Activated CD8-positive, alpha-beta memory T cell treated with anti-CD3 and anti-CD28 coated beads, Interleukin-2, amount 10 ng/mL, durations not matched to agents 7 days and 5 days (primary cell): ENCODE measurements around the gene MVB12B. TPM values are rescaled to one million over a fixed set of nuclear protein-coding genes. Genes with fewer than 3 reads are reported as not detected.
"Not testable (repeated sequence)": the region's sequence is repeated elsewhere in the genome, so short reads cannot be mapped to it uniquely, and the experiment has no call there.

ENCODE experiments used
- ATAC-seq: fragments of 150-1000 bp; cut with Tn5 transposase; one replicate; pipeline ENCODE4 v1.10.0; 2021; ENCODE audit warnings: moderate library complexity
- CTCF ChIA-PET: fragments of 350-600 bp; sonication (Branson Sonifier 250); formaldehyde crosslinking; loops from one replicate; lab custom pipeline; 2021; ENCODE audit warnings: antibody characterized with exemption; lab: Charles Lee
- DNase-seq: peaks from one replicate; pipeline ENCODE4 v3.0.0-alpha.2; 2020
- H3K27ac Mint-ChIP-seq: one replicate; pipeline ENCODE4 v1.8.0; 2021; ENCODE audit warnings: mild to moderate bottlenecking, mixed read lengths
- H3K27me3 Mint-ChIP-seq: one replicate; pipeline ENCODE4 v1.8.0; 2021; ENCODE audit warnings: mixed read lengths
- H3K36me3 Mint-ChIP-seq: one replicate; pipeline ENCODE4 v1.8.0; 2021; ENCODE audit warnings: mild to moderate bottlenecking, mixed read lengths
- H3K4me1 Mint-ChIP-seq: one replicate; pipeline ENCODE4 v1.8.0; 2021; ENCODE audit warnings: mixed read lengths
- H3K4me3 Mint-ChIP-seq: one replicate; pipeline ENCODE4 v1.8.0; 2021; ENCODE audit warnings: mild to moderate bottlenecking, moderate library complexity, mixed read lengths
- H3K9me3 Mint-ChIP-seq: one replicate; pipeline ENCODE4 v1.8.0; 2022; ENCODE audit warnings: low read depth, mixed read lengths
- total RNA-seq, 2 experiments: library from RNA; stranded (reverse); gene quantifications; one replicate each; pipeline ENCODE4 v1.2.3, GENCODE V29; 2021

MVB12B gene
- total RNA-seq, 2 experiments from 2014 or later, result 39.2 to 57.0 TPM

- CTCF ChIA-PET, result interaction anchor here (0.6 to 2.8 kb wide), 6 partner anchors 20 to 891 kb away, joined by 3 to 13 read pairs (median 4); no protein-coding TSS in a partner anchor
- Mint-ChIP-seq H3K4me3 (no peak overlapping the region), H3K27ac (no peak overlapping the region), H3K36me3 (no peaks in the 10 kb centered on the region), H3K27me3 (peaks cover 24% of the 10 kb centered on the region), H3K9me3 (no peaks in the 10 kb centered on the region), H3K4me1 (no peaks in the 10 kb centered on the region)
- ATAC-seq, result no peak
- no peak for DNase-seq
Measured at GRCh38 chr9:126538550-126538949, 211.9 kb downstream of the MVB12B start.

GRCh38 chr9:126540398-126540797, 213.8 kb downstream of the MVB12B start:
- H3K4me3 Mint-ChIP-seq, H3K27ac Mint-ChIP-seq, H3K4me1 Mint-ChIP-seq, H3K36me3 Mint-ChIP-seq, DNase-seq, ATAC-seq, H3K9me3 Mint-ChIP-seq: not testable (repeated sequence)
- peaks cover 20% of the 10 kb centered on the region for H3K27me3 Mint-ChIP-seq
- CTCF ChIA-PET, result interaction anchor here (2.8 kb wide), 1 partner anchor 18 kb away, joined by 13 read pairs; no protein-coding TSS in a partner anchor

- Mint-ChIP-seq H3K27ac (no peak overlapping the region), H3K27me3 (peaks cover 18% of the 10 kb centered on the region), H3K9me3 (no peaks in the 10 kb centered on the region), H3K4me1 (no peaks in the 10 kb centered on the region), H3K4me3 (no peak overlapping the region), H3K36me3 (no peaks in the 10 kb centered on the region)
- DNase-seq, result no peak
- no peak for ATAC-seq
- CTCF ChIA-PET, result interaction anchor here (1.6 kb wide), 1 partner anchor 45 kb away, joined by 5 read pairs; no protein-coding TSS in a partner anchor
Measured at GRCh38 chr9:126543490-126543889, 216.9 kb downstream of the MVB12B start.

- Mint-ChIP-seq H3K36me3 (no peaks in the 10 kb centered on the region), H3K27ac (no peak overlapping the region), H3K4me3 (no peak overlapping the region), H3K9me3 (no peaks in the 10 kb centered on the region), H3K4me1 (no peaks in the 10 kb centered on the region), H3K27me3 (peaks cover 12% of the 10 kb centered on the region)
- ATAC-seq, result no peak
- CTCF ChIA-PET, result interaction anchor here (1.5 to 1.6 kb wide), 2 partner anchors 13 to 46 kb away, joined by 5 to 6 read pairs; no protein-coding TSS in a partner anchor
- DNase-seq, result no peak
Measured at GRCh38 chr9:126545106-126545505, 218.5 kb downstream of the MVB12B start.

- no peaks in the 10 kb centered on the region for H3K4me1 Mint-ChIP-seq
- H3K4me3 Mint-ChIP-seq, result no peak overlapping the region
- no peaks in the 10 kb centered on the region for H3K36me3 Mint-ChIP-seq
- DNase-seq (no peak), ATAC-seq (no peak)
- H3K27ac Mint-ChIP-seq, result no peak overlapping the region
- peaks cover 9% of the 10 kb centered on the region for H3K27me3 Mint-ChIP-seq
- CTCF ChIA-PET, result interaction anchor here (1.5 kb wide), 1 partner anchor 12 kb away, joined by 6 read pairs; no protein-coding TSS in a partner anchor
- H3K9me3 Mint-ChIP-seq, result no peaks in the 10 kb centered on the region
Measured at GRCh38 chr9:126546036-126546435, 219.4 kb downstream of the MVB12B start.

GRCh38 chr9:126548312-126548711, 221.7 kb downstream of the MVB12B start:
- ATAC-seq, result no peak
- Mint-ChIP-seq H3K9me3 (no peaks in the 10 kb centered on the region), H3K4me3 (no peak overlapping the region), H3K4me1 (no peaks in the 10 kb centered on the region), H3K27me3 (peaks cover 9% of the 10 kb centered on the region), H3K27ac (no peak overlapping the region), H3K36me3 (no peaks in the 10 kb centered on the region)
- CTCF ChIA-PET, result interaction anchor here (1.1 to 1.4 kb wide), 3 partner anchors 8 to 47 kb away, joined by 3 to 5 read pairs (median 3); no protein-coding TSS in a partner anchor
- no peak for DNase-seq

- ATAC-seq (no peak), DNase-seq (no peak)
- no peak overlapping the region for H3K4me3 Mint-ChIP-seq
- no peak overlapping the region for H3K27ac Mint-ChIP-seq
- H3K4me1 Mint-ChIP-seq, result no peaks in the 10 kb centered on the region
- H3K27me3 Mint-ChIP-seq, result peaks cover 5% of the 10 kb centered on the region
- H3K9me3 Mint-ChIP-seq, result no peaks in the 10 kb centered on the region
- CTCF ChIA-PET, result interaction anchor here (1.1 to 1.5 kb wide), 4 partner anchors 22 to 58 kb away, joined by 4 to 5 read pairs (median 4); no protein-coding TSS in a partner anchor
- H3K36me3 Mint-ChIP-seq, result no peaks in the 10 kb centered on the region
Measured at GRCh38 chr9:126549246-126550006, 222.8 kb downstream of the MVB12B start.

GRCh38 chr9:126550891-126551351, 224.3 kb downstream of the MVB12B start:
- Mint-ChIP-seq H3K4me3 (no peak overlapping the region), H3K27me3 (peaks cover 5% of the 10 kb centered on the region), H3K9me3 (no peaks in the 10 kb centered on the region), H3K27ac (no peak overlapping the region), H3K36me3 (no peaks in the 10 kb centered on the region), H3K4me1 (no peaks in the 10 kb centered on the region)
- ATAC-seq, result no peak
- DNase-seq, result no peak
- CTCF ChIA-PET, result interaction anchor here (0.9 to 1.2 kb wide), 2 partner anchors 42 to 52 kb away, joined by 3 read pairs; no protein-coding TSS in a partner anchor

GRCh38 chr9:126551812-126552211, 225.2 kb downstream of the MVB12B start:
- CTCF ChIA-PET, result no interaction called here
- Mint-ChIP-seq H3K36me3 (no peaks in the 10 kb centered on the region), H3K27me3 (peaks cover 2% of the 10 kb centered on the region), H3K4me1 (no peaks in the 10 kb centered on the region), H3K9me3 (no peaks in the 10 kb centered on the region), H3K4me3 (no peak overlapping the region), H3K27ac (no peak overlapping the region)
- ATAC-seq (no peak), DNase-seq (no peak)

GRCh38 chr9:126554292-126554691, 227.7 kb downstream of the MVB12B start:
- Mint-ChIP-seq H3K9me3 (no peaks in the 10 kb centered on the region), H3K36me3 (no peaks in the 10 kb centered on the region), H3K27ac (no peak overlapping the region), H3K4me3 (no peak overlapping the region), H3K4me1 (no peaks in the 10 kb centered on the region), H3K27me3 (peaks cover 11% of the 10 kb centered on the region)
- DNase-seq, result no peak
- CTCF ChIA-PET, result interaction anchor here (5.3 to 5.7 kb wide), 2 partner anchors 42 to 55 kb away, joined by 44 to 146 read pairs; no protein-coding TSS in a partner anchor
- ATAC-seq, result no peak

GRCh38 chr9:126555421-126555820, 228.8 kb downstream of the MVB12B start:
- H3K9me3 Mint-ChIP-seq, H3K4me1 Mint-ChIP-seq, DNase-seq, H3K4me3 Mint-ChIP-seq, H3K27ac Mint-ChIP-seq, H3K36me3 Mint-ChIP-seq, ATAC-seq: not testable (repeated sequence)
- CTCF ChIA-PET, result interaction anchor here (0.7 to 5.7 kb wide), 7 partner anchors 15 to 56 kb away, joined by 3 to 146 read pairs (median 5); no protein-coding TSS in a partner anchor
- peaks cover 22% of the 10 kb centered on the region for H3K27me3 Mint-ChIP-seq
